GM21360 (cell line): Measurements from ENCODE around the gene DNAI1.

ENCODE experiments used
- ATAC-seq: cut with Tn5 transposase; IDR thresholded peaks from one replicate; pipeline ENCODE4 v1.9.1; 2021; ENCODE audit warnings: mild to moderate bottlenecking, moderate library complexity; ENCODE audit not compliant: unreplicated experiment

The DNAI1 gene

DNA sequence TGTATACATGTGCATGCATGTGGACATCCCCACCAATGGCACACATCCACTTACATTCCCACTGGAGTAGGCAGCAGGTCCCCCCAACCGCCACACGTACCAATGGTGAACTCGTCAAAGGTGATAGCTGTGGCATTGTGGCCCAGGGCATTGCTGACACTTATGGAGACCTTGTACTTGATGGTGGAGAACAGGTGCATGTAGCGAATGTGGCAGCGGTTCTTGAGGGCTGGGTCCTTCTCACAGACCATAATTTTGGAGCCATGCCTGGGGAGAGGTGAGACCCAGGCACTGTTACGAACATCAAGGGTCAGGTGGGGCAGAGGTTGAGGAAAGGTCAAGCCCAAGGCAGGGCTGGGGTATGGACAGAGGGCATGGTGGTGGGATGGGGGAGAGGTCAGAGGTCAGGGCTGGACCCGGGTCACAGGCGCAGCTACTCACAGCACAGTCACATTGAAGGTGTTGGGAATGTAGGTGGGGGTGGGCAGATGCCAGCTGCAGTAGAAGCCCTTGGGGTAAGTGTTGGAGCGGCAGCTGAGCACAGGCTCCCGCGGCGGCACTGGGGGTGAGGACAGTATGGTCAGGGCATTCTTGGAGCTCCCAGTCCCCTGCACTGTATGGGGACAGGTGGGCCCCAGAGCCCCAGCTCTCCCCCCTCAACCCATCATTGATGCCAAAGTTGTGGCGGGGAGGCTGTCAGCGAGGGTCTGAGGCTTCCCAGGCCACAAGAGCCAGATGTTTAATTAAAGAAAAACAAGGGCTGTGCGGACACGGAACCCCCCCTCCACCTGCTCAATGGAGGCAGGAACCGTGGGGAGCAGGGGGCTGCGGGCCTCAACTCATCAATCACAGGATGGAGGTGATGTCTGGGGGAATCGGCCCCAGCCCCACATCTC is 99.1 kb downstream of the DNAI1 start:
- no peak for ATAC-seq

DNA sequence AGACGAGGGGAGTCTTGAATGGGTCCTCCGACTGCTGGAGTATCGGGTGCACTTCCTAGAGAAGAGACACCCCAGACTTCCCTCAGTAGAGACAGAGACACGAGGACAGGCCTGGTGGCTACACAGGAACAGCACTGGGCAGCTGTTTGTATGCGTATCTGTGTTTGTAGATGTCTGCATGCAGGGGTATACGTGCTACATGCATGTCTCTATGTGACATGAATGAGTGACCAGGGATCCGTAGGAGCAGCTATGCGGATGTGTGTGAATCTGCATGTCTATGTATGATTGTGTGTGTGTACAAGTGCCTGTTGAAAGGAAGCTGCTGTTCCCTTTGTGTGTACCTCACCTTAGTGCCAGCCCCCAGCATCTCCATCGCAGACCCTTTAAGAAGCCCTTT is 99.8 kb downstream of the DNAI1 start:
- no peak for ATAC-seq

DNA sequence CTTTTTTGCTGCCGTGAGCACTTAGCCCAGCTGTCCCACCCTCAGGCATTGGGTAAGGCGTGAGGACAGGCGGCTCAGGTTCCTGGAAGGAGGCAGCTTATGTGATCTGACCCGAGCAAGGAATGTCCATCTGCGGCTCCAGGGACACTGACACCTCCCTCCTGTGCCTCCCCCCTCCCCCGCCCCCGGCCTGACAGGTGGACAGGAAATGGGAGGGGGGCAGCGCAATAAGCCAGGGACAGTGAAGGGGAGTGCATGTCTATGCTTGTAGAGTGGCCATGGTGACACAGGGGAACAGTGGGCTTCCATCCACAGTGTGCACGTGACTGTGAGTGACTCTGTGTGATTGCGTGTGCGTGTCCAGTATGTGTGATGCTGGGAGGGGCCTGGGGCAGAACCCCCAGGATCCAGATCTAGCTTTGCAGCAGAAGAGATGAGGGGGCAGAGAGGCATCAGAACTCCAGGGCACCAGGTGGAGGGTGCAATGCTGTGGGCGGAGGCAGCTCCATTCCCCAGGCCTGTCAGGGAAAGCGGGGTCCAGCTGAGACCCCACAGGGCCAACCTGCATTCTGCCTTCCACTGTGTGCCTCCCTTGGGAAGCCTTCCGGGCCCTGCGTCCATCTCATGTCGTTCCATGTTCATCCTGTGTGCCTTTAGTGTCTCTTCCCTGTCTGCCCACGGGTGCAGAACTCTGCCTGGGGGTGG is 100.5 kb downstream of the DNAI1 start:
- ATAC-seq: no peak

DNA sequence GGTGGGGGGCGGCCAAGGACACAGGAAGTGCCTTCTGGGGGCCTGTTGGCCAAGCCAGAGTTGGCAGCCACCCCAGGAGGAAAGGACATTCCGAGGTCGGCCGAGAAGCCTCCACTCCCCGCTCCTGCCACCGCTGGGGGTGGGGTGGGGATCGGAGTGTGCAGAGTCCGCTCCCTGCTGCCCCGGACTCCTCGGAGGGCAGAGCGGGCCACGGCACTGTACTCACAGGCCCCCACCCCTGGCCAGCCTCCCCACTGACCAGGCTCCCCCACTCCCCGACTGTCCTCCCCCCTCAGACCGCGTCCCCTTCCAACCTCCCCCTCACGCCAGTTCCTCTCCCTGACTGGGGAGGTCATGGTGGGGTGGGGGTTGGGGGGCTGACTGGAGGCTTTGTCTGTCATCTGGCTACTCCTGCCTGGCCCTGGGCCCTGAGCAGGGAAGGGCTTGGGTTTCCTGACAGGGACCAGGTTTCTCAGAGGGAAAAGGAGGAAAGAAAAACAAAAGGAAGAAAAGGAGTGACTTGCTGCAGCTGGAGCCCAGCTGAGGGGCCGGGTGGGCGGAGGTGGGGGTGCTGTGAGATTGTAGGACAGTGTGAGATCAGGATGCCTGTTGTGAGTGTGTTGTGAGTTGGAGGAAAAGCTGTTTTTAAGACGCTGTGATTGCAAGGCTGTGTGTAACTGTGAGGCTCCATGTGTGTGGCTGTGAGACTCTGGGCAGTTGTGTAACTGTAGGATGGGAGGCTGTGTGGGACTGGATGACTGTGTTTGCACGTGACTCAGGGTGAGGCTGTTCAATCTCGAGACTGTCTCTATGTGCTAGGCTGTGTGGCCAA is 101.2 kb downstream of the DNAI1 start:
- ATAC-seq: no peak

DNA sequence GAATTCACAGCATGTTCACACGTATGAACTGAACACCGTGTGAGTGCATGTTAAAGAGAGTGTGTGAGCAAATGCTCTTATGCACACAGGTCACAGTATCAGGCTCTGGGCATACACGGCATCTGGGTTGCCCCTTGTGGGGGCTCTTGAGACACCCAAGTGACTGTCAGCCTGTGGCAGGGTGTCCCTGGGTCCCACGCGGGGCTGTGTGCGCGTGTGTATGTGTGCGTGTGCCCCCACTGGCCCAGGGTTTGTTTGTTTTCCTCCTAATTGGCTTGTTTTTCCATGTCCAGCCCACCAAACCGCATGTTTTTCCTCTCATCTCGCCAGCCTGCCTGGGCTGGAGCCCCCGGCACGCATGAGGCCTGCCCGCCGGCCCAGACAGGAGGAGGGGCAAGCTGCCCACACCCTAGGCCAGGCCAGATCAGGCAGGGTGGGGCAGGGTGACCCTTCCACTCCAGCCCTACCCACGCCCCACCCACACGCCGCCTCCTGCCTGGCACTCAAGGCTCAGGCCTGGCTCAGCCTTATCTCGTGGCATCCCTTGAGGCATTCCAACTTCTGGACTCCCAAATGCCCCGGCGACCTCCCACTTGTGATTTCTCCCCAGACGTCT is 102.1 kb downstream of the DNAI1 start:
- no peak for ATAC-seq

DNA sequence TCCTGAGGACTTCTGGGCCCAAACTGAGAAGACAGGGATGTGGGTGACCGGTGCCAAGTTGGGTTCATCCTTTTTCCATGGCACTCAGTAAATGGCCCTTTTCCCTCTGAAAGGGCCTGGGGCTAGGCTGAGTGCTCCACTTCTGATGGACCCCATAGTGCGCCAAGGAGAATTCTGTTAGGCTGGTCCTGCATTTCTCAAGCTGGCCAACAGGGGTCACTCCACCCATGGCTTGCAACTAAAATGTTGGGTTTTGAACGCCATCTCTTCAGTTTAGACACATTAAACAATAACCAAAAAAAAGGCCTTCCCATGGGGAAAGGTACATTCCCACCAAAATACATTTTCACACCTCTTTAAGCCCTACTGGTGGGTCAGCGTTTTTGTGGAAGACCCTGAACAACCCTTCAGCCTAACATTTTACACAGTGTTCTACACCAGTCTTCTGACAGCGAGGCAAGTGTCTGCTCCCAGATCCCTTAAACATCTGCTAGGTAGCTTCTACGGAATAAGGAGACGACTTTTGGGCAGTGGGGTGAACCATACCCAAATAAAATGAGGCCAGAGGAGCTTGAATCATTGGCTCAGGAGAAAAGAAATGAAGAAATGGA is 103.6 kb downstream of the DNAI1 start:
- no peak for ATAC-seq

DNA sequence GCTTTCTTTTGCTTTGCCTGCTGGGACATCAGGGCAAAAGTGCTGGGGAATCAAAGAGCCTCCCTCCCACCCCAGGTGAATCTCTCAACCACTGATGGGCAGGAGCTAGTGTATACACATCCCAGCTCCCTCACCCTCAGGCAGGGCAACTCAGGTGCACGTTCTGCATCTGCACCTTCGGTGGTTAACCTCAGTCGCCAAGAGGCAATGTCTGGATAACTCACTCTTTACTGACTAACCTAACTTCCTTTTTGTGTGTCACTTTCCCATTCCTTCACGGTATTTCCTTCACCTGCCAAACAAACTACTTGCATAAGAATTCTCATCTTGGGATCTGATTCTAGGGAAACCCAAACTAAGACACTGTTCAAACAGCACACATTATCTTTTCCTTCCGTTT is 104.7 kb downstream of the DNAI1 start:
- no peak for ATAC-seq

DNA sequence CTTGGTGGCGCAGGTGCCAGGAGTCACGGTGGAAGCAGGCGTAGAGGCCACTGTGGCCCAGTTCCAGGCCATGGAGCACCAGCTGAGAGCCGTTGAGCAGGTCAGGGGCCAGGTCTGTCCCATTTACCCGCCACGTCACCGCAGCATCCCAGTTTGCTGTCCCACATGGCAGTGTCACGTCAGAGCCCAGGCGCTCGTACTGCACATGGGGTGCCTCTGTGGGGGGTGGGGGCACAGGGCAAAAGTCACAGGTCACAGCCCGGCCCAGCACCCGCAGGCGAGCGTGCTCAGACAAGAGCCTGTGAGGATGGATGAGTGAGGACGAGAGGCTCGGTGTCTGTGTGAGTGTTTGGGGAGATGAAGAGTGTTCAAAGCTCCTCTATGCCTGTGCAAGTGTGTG is 106.0 kb downstream of the DNAI1 start:
- ATAC-seq: no peak

DNA sequence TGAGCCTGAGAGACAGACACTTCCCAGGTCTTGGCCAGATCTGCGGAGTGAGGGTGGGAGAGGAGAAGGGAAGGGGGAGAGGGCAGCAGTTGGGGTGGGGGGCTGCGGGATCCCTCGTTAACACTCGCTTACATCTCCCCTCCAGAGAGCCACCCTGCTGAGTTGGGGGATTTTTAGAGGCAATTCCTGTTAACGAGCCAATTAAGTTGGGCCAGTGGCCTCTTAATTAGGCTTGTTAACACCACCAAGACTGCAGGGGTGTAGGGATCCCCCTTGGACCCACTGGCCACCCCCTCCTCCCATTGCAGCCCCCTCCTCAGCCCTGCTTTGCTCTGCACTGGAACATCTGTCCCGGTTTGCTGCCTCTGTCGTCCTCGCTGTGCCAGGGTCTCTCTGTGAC is 107.3 kb downstream of the DNAI1 start:
- no peak for ATAC-seq

DNA sequence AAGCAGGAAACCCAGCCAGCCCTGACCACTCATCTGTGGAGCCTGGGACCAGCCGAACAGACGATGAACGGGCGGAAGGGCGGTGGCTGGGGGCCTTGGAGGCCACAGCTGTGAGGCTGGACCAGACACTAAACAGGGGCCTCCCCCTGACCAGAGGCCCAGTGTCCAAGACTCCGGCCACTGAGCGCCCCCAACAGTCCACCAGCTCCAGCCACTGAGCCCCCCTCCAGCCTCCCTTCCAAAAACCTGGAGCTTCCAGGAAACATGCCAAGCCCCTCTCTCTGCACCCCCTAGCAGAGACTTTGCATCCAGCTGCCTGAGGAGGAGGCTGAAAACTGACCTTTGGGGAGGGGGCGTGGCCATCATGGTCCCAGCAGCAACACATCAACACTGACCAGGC is 107.7 kb downstream of the DNAI1 start:
- no peak for ATAC-seq

DNA sequence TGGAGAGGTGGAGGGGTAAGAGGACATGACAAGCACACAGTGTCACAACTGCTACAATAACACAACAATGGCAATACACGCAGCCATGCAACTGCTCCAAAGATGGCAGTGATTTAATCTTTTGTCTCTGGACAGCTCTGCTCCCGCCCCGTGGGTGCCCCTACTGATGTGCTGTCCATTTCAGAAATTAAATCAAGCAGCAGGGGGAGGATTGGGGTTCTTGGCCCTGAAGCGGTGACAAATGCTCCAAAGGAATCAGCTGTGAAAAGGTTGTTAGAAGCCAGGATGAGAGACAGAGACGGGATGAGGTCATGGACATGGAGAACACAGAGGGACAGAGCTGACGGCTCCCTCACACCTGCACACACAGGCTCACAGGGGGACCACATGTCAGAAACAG is 108.4 kb downstream of the DNAI1 start:
- no peak for ATAC-seq

DNA sequence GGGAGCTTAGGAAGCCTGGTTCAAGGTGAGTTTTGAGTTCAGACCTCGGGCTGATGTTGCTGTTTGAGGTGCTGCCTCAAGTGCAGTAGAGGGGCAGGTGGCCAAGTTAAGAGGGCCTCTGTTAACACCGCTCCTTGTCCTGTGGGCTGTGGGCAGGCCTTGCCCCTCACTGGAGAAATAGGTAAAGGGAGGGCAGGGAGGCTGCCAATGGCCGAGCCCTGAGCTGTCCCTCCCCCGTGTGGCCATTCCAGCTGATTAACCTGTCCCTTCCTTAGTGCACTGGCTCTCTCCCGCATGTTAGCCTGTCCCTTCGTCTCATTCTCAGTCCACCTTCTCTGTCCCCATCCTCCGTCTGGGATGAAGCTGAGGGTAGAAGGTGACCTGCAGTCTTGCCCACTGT is 109.5 kb downstream of the DNAI1 start:
- ATAC-seq: no peak

DNA sequence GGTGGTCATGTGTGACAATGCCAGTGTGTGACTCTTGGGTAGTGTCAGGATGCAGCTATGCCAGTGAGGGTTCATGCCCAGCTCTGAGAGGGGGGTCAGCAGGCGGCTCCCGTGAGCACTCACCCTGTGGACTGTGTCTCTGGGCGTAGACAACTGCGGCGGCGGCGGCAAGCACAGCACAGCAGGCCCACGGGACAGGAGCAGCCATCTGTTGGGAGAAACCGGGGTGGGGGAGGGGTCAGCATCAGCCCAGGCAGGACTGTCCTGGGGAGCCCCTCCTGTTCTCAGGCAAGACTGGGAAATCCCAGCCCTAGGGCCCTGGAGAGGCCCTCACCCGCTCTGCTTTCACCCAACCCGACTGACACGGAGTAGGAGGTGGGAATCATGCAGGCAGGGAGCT is 110.2 kb downstream of the DNAI1 start:
- ATAC-seq: no peak

DNA sequence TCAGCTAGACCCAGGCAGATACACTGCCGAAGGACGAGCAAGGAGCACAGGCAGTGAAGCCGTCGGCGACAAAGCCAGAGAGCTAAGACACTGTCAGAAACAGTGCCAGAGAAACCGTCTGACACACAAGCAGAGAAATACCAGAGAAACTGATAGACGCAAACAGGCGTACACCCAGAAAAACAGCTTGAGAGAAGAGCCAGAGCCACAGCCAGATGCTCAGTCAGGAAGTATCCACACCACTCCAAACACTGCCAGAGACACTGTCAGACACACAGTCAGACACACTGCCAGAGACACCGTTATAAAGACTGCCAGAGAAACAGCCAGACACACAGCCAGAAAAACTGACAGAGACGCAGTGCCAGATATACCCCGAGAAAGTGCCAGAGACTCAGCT is 111.8 kb downstream of the DNAI1 start:
- no peak for ATAC-seq
